Inferior parietal cortex (tissue), 1 donor: ENCODE data around the gene FLAD1.
"Not testable (repeated sequence)": the region's sequence is repeated elsewhere in the genome, so short reads cannot be mapped to it uniquely, and the experiment has no call there.

Experiments used
- DNase-seq: peaks from one replicate; pipeline ENCODE4 v3.0.0-alpha.2; 2016; ENCODE audit errors: extremely low spot score

Gene FLAD1

DNA sequence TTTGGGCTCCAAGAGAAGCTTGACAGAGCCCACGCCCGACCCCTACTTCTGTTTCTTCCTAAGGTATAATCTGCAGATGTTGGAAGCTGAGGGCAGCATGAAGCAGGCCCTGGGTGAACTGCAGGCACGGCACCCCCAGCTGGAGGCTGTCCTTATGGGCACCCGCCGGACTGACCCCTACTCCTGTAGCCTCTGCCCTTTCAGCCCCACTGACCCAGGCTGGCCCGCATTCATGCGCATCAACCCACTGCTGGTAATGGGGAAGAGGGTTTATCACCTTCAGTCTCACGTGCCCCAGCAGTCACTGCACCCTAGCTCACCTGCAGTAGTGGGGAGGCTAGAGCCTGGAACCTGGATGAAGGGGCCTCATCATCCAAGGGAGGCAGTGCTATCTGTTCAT is 7.1 kb downstream of the FLAD1 start:
- no peak for DNase-seq

- no peak for DNase-seq
These were observed 9.8 kb downstream of the FLAD1 start for GRCh38 chr1:154992721-154993571.

DNA sequence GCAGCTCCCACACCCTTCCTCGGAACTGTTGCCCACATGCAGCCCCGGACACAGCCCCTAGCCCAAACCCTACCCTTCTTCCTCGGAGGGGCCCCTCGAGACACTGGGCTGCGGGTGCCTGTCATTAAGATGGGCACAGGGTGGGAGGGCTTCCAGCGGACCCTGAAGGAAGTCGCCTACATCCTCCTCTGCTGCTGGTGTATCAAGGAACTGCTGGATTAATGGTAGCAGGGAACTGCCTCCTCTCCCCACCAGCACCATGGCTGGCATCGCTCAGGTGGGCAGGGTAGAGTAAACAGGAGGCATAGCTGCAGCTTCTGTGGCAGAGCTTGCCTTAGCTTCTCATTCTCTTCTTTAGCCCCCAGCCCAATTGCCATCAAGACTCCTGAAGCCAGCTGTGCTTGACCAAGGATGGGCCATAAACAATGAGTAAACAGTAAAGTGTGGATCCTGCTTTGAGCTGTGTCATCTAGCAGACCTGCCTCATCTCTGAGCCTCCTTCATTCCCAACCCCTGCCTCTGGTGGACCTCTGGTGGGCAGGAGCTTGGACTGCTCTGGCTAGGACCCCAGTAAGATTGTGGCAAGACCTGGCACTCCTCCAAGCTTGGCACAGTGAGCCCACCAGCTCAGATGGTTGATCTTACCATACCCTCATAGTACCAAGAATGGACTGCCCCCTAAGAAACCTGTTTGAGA is 10.6 kb downstream of the FLAD1 start, which contains the start of gene LENEP:
TSS of gene LENEP (plus strand) at position 15 of the 697 bp plus-strand sequence. CDS start at position 37, 22 bp downstream.
- no peak for DNase-seq

GRCh38 chr1:154994269-154994587 is 11.1 kb downstream of the FLAD1 start:
- no peak for DNase-seq

- no peak for DNase-seq
These were observed 11.4 kb downstream of the FLAD1 start for GRCh38 chr1:154994591-154994990.

- not testable (repeated sequence) for DNase-seq
These were observed 12.3 kb downstream of the FLAD1 start for GRCh38 chr1:154995301-154995983.

GRCh38 chr1:154996966-154997701 is 14.0 kb downstream of the FLAD1 start:
- no peak for DNase-seq

DNA sequence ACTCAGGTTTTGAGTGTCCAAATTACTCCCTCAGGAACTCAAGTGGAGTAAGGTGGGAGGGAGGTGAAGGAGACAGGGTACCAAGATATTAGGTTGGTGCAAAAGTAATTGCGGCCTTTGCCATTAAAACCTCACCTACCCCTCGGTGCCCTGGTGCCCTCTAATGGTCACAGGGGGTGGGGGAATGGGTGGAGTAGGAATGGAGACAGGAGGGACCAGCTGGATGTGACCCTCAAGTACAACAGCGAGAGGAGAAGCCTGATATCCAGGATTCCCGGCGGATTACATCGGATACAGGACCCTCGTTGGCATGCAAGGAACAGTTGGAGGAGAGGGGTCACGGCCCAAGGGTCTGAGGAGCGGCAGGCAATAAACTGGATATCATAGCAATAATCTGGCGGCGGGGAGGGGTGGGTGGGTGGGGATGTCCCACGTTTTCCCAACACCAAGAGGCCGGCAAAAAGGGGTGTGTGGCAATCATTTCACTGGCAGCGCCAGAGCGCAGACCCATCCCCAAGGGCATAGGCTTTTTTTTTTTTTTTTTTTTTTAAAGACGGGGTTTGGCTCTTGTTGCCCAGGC is 15.1 kb downstream of the FLAD1 start:
- DNase-seq = no peak

- no peak for DNase-seq
These were observed 15.8 kb downstream of the FLAD1 start for GRCh38 chr1:154998818-154999570.

DNA sequence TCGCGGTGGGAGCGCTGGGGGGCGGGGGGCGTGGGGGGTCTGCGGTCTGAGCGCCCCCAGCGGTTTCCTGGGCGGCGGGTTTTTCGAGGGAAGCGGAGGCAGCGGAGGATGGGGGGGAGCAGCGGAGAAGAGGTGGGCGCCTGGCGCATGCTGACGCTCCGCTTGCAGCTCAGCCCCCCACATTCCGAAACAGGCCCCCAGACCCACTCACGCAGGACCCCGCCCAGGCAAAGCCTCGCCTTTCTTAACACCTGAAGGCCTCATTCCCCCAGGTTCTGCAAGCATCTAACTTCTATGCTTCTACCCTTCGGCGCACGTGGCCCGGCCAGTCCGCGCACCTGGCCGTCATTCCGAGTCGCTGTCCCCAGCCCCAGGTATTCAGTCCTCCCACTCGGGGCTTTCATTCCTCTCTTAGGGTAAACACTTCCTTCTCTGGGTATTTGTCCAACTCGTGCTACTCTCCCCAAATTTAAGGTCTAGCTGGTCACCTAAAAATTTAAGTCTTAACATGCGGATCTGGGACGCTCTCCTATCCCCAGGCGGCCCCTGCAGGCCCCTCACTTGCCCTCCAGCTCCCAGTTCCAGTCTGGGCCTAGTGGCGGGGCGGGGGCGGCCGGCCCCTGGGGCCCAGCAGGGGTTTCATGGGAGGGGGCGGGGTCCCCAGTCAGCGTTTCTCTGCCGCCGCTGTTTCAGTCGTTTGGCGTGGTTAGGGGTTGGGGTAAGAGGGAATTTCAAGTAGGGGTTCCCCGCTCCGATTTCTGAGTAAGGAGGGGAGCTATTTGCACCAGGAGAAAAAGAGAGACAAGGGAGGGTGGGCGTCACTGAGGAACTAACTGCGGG is 16.6 kb downstream of the FLAD1 start:
- DNase-seq = no peak

GRCh38 chr1:155000411-155000725 is 17.2 kb downstream of the FLAD1 start:
- DNase-seq = no peak

GRCh38 chr1:155000726-155001424 is 17.7 kb downstream of the FLAD1 start:
- peak; percentile 85 for DNase-seq

GRCh38 chr1:155001425-155001674 is 18.2 kb downstream of the FLAD1 start:
- DNase-seq = no peak

- DNase-seq = peak; percentile 92
These were observed 18.7 kb downstream of the FLAD1 start for GRCh38 chr1:155001675-155002463.

DNA sequence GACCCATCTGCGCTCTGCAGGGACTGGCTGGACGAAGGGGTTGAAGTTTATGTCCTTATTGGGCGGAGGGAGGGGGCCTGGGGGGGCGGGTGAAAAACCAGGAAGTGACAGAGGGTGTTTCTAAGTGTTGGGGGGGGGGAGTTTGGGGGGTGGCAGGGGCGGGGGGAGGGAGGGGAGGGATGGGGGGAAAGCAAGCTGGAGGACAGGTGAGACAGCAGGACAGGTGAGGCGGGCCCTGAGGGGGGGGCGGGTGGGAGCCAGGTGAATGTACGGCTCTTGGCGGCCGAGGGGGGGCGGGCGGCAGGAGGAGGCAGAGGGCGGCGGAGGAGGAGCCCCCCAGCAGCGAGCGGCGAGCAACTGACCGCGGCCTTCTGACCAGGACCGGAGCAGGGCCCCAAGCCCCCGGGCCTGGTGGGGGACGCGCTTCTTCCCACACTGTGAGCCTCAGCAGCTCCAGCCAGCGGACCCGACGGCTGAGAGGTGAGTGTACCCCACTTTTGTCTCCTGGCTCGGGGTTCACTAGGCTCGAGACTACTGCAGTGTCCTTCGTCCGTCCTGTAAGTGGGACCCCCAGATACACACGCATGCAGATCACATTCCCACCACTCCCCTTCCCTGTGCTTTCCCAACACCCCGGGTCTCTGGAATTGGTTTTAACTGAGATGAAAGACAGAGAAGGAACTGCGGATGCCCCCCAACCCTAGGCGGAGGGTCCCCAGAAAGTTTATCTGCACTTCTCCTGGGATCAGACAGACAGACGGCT is 19.5 kb downstream of the FLAD1 start, which contains the start of gene ZBTB7B:
TSS of gene ZBTB7B (plus strand) at position 339 of the 763 bp plus-strand sequence. CDS start 11,859 bp downstream, outside the sequence.
- DNase-seq = peak; percentile 24

DNA sequence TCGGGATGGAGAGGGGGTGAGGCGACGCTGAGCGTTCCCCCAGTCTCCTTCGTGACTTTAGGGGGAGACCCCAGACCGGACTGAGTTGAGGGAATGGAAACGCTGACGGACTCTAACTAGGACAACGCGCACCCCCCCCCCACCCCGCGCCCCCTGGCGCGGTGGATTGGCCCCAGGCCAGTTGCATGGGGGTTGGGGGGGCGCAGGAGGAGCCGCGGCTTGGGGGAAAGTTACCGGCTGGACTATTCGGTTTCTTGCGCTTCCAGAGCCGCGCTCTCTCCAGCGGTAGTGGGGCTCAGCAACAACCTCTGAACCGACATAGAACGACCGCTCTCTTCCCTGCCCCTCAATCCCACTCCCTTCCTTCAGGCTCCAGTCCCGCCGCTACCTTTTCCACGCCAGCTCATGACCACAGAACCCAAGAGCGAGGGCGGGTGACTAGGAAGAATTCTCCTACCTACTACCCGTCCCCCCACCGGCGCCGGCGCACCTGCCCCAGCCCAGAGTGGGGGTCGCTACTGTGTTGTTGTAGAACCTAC is 20.2 kb downstream of the FLAD1 start:
- no peak for DNase-seq

- DNase-seq = peak; percentile 36
These were observed 20.7 kb downstream of the FLAD1 start for GRCh38 chr1:155003766-155004351.
